GM19099 (cell line): ENCODE measurements around the gene SCG2.

Source experiments
- POLR2A ChIP-seq: IDR thresholded peaks from 3 replicates; pipeline ENCODE4 v1.6.1; 2011; ENCODE audit warnings: low read depth; ENCODE audit not compliant: insufficient read length; ENCODE audit errors: extremely low read depth

The SCG2 gene

DNA sequence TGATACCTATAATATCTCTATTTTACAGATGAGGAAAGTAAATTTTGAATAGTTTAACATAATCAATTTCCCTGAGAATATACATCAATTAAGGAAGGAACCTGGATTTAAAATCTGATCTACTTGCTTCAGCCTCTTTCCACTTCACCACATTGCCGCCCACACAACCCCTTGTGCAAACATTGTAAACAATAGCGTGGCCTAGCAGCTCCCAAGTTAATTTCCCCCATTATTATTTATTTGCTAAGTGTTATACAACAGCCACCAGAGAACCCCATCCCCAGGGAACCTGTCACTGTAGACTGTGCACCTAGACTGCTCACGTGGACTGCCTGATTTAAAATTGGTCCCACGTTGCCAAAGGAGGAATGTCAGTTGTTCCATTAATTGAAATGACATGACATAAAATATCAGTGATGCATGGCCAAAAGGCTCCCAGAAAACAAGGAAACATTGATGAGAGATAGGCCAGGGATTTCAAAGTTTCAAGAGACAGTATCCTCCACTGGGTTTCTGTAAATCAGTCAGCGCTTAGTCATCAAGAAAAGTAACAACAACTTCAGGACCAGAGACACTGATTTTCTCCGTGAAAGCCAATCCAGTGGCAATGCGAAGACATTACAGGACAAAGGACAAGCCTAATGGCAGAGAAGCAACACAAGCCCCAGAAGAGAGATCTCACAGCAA lies 41.3 kb downstream of the SCG2 start:
- TF ChIP-seq POLR2A, result no peak

DNA sequence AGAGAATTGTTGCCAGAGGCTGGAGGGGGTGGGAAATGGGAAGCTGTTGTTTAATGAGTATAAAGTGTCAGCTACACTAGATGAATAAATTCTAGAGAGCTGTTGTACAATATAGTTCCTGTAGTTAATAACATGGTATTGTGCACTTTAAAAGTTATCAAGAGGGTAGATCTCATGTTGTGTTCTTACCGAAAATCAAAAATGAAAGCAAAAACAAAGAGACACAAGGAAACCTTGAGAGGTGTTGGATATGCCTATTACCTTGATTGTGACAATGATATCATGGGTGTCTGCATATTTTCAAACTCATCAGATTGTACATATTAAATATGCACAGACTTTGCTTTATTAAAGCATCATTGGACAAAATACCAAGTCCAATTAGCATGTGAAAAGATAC lies 43.2 kb downstream of the SCG2 start:
- TF ChIP-seq POLR2A, result no peak

DNA sequence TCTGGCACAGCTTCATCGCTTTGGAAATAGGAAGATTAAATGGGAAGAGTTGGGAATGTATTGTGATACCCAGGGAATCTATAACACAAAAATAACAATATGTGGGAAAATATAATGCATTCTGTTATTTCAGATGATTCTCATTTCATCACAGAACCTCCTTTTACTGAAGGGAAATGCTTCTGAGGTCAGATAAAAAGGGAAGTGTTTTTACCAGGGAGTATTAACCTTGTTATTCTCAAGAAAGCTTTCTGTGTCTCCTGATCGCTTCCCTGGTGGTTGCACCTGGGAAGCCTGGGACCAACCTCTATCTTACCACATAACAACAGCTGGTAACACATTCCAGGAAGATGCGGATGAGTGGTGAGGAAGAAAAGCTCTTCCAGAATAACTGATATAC lies 47.2 kb downstream of the SCG2 start:
- no peak for TF ChIP-seq POLR2A

- no peak for TF ChIP-seq POLR2A
These were observed 52.9 kb downstream of the SCG2 start for GRCh38 chr2:223549215-223549614.

- no peak for TF ChIP-seq POLR2A
These were observed 54.0 kb downstream of the SCG2 start for GRCh38 chr2:223548194-223548593.
